GM23338 (cell line): ENCODE measurements around the gene HNRNPA2B1. TPM values are rescaled to one million over a fixed set of nuclear protein-coding genes. Genes with fewer than 3 reads are reported as not detected.

Experiments
- ATAC-seq: fragments of 200-7000 bp; cut with Tn5 transposase; 3 replicates; pipeline ENCODE4 v1.9.1; 2020
- DNase-seq: peaks from one replicate; pipeline ENCODE4 v3.0.0-alpha.2; 2015; ENCODE audit warnings: low spot score
- H2AFZ ChIP-seq: fragments of 200-600 bp; sonication (generic); 2 replicates; pipeline ENCODE4 v1.8.0; 2016; ENCODE audit warnings: antibody characterized with exemption, mild to moderate bottlenecking, moderate library complexity
- H3F3A ChIP-seq: fragments of 200-600 bp; sonication (generic); replicated peaks from 2 replicates; pipeline ENCODE4 v1.8.0; 2017; ENCODE audit warnings: antibody characterized with exemption, mixed run types, low read depth
- H3K27ac ChIP-seq: fragments of 200-600 bp; sonication (generic); 2 replicates; pipeline ENCODE4 v1.6.1; 2016; ENCODE audit warnings: low read depth
- H3K27me3 ChIP-seq: fragments of 200-600 bp; sonication (generic); 2 replicates; pipeline ENCODE4 v1.8.0; 2016; ENCODE audit warnings: mild to moderate bottlenecking, mixed run types, moderate library complexity; ENCODE audit not compliant: insufficient read depth
- H3K36me3 ChIP-seq: fragments of 200-600 bp; sonication (generic); 2 replicates; pipeline ENCODE4 v1.8.0; 2016; ENCODE audit warnings: mild to moderate bottlenecking; ENCODE audit not compliant: insufficient read depth
- H3K4me1 ChIP-seq: fragments of 200-600 bp; sonication (generic); 2 replicates; pipeline ENCODE4 v1.8.0; 2016; ENCODE audit warnings: mild to moderate bottlenecking, moderate library complexity; ENCODE audit not compliant: insufficient read depth
- H3K4me2 ChIP-seq: fragments of 200-600 bp; sonication (generic); 2 replicates; pipeline ENCODE4 v1.7.1; 2017; ENCODE audit warnings: mixed run types
- H3K4me3 ChIP-seq: fragments of 200-600 bp; sonication (generic); 2 replicates; pipeline ENCODE4 v1.6.1; 2016; ENCODE audit warnings: mixed run types
- H3K79me2 ChIP-seq: fragments of 200-600 bp; sonication (generic); replicated peaks from 2 replicates; pipeline ENCODE4 v1.8.0; 2017; ENCODE audit warnings: mild to moderate bottlenecking; ENCODE audit not compliant: insufficient read depth
- H3K9me2 ChIP-seq: fragments of 200-600 bp; sonication (generic); 2 replicates; pipeline ENCODE4 v1.8.0; 2017; ENCODE audit not compliant: insufficient read depth
- H4K20me1 ChIP-seq: fragments of 200-600 bp; sonication (generic); replicated peaks from 2 replicates; pipeline ENCODE4 v1.8.0; 2017; ENCODE audit warnings: mild to moderate bottlenecking; ENCODE audit not compliant: insufficient read depth
- H3K27ac Mint-ChIP-seq: 2 replicates; pipeline ENCODE4 v1.8.0; 2020; ENCODE audit warnings: inconsistent platforms, mild to moderate bottlenecking, moderate library complexity, mixed read lengths
- H3K27me3 Mint-ChIP-seq: 3 replicates; pipeline ENCODE4 v1.8.0; 2022; ENCODE audit warnings: low read depth, mild to moderate bottlenecking, moderate library complexity, mixed read lengths, inconsistent platforms; ENCODE audit not compliant: insufficient read depth, poor library complexity
- H3K36me3 Mint-ChIP-seq: 3 replicates; pipeline ENCODE4 v1.8.0; 2021; ENCODE audit warnings: low read depth, mild to moderate bottlenecking, inconsistent platforms, moderate library complexity, mixed read lengths
- H3K4me1 Mint-ChIP-seq: 3 replicates; pipeline ENCODE4 v1.8.0; 2020; ENCODE audit warnings: mild to moderate bottlenecking, inconsistent platforms, mixed read lengths
- H3K4me3 Mint-ChIP-seq: 3 replicates; pipeline ENCODE4 v1.8.0; 2021; ENCODE audit warnings: moderate library complexity, mild to moderate bottlenecking, inconsistent platforms, mixed read lengths
- H3K9me3 Mint-ChIP-seq: 3 replicates; pipeline ENCODE4 v1.8.0; 2020; ENCODE audit warnings: moderate library complexity, mild to moderate bottlenecking, inconsistent platforms, mixed read lengths
- EZH2 ChIP-seq: fragments of 200-600 bp; sonication (generic); IDR thresholded peaks from one replicate; pipeline ENCODE4 v1.8.0; 2017; ENCODE audit warnings: antibody characterized with exemption, mild to moderate bottlenecking, low read depth; ENCODE audit not compliant: unreplicated experiment
- NANOG ChIP-seq: IDR thresholded peaks from 2 replicates; pipeline ENCODE4 v1.6.1; 2016; ENCODE audit warnings: antibody characterized with exemption, borderline replicate concordance
- POLR2AphosphoS5 ChIP-seq: IDR thresholded peaks from 2 replicates; pipeline ENCODE4 v1.6.1; 2016; ENCODE audit warnings: antibody characterized with exemption, low read depth
- ZNF114 ChIP-seq: fragments of 250-450 bp; sonication (Bioruptor Pico); IDR thresholded peaks from 2 replicates; pipeline ENCODE4 v1.5.0; 2020; ENCODE audit warnings: mild to moderate bottlenecking, moderate library complexity
- ZNF331 ChIP-seq: fragments of 250-450 bp; sonication (Bioruptor Pico); IDR thresholded peaks from 2 replicates; pipeline ENCODE4 v1.5.0; 2020; ENCODE audit warnings: low read depth, mild to moderate bottlenecking, moderate library complexity
- polyA plus RNA-seq: library from polyadenylated mRNA; unstranded; fragments of >200 nt; fragmentation: Nextera tagmentation; extraction: Ambion mirVana; gene quantifications from 2 replicates; pipeline ENCODE4 v1.2.1, GENCODE V29; 2016
- total RNA-seq: library from RNA; depleted of rRNA; stranded (reverse); fragments of >200 nt; shearing (Covaris generic); gene quantifications from 2 replicates; pipeline ENCODE4 v1.2.3, GENCODE V29; 2014
- TF ChIP-seq, protein P1 (sequence below): fragments of 250-450 bp; sonication (Bioruptor Pico); IDR thresholded peaks from 2 replicates; pipeline ENCODE4 v1.5.0; 2020; ENCODE audit warnings: mild to moderate bottlenecking, moderate library complexity
- TF ChIP-seq, protein P2 (sequence below), 2 experiments: fragments of 200-600 bp in 1 of 2; sonication (generic) in 1 of 2; conservative IDR thresholded peaks; 2 replicates each; pipeline versions ENCODE4 v1.5.1 to v1.6.1; 2016 to 2017; ENCODE audit warnings: antibody characterized with exemption in 2 of 2, low read depth in 2 of 2, mild to moderate bottlenecking in 2 of 2, moderate library complexity in 1 of 2
- TF ChIP-seq, protein P3 (sequence below): IDR thresholded peaks from 2 replicates; pipeline ENCODE4 v1.6.1; 2016; ENCODE audit warnings: antibody characterized with exemption

The HNRNPA2B1 gene
- total and polyA plus RNA-seq, 2 experiments from 2014 or later = 602 to 1,577 TPM

DNA sequence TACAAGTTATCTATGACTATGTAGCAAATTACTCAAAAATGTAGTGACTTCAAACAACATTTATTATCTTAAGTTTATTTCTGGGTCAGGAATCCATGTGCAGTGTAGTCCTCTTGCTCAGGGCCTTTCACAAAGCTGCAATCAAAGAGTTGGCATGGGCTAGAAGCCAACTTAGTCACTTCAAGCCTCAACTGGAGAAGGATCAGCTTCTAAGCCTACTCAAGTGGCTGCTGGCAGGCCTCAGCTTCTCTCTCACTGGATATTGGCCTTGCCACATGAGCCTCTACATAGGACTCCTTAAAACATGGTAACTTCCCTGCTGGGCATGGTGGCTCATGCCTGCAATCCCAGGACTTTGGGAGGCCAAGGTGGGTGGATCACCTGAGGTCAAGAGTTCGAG lies 53.5 kb downstream of the HNRNPA2B1 start:
- Histone ChIP-seq H3K4me3 (no peak overlapping the region), H3F3A (0 out of 2 replicates have a peak, but pooled peaks cover 6% of the 10 kb centered on the region), H3K36me3 (no peaks in the 10 kb centered on the region), H3K27me3 (no peaks in the 10 kb centered on the region), H2AFZ (no peak overlapping the region), H3K4me1 (peaks cover 22% of the 10 kb centered on the region), H3K9me2 (0 out of 2 replicates have a peak, but pooled peaks cover 3% of the 10 kb centered on the region), H3K4me2 (no peak overlapping the region), H3K27ac (no peak overlapping the region), H4K20me1 (no peaks in the 10 kb centered on the region), H3K79me2 (no peaks in the 10 kb centered on the region)
- no peak for DNase-seq
- Mint-ChIP-seq H3K4me3 (no peak overlapping the region), H3K36me3 (peaks cover 14% of the 10 kb centered on the region), H3K27me3 (peaks cover 8% of the 10 kb centered on the region), H3K4me1 (peaks cover 17% of the 10 kb centered on the region), H3K9me3 (peaks cover 20% of the 10 kb centered on the region), H3K27ac (no peak overlapping the region)
- no peak for TF ChIP-seq NANOG
- no peak for TF ChIP-seq ZNF114
- TF ChIP-seq, protein P1, sequence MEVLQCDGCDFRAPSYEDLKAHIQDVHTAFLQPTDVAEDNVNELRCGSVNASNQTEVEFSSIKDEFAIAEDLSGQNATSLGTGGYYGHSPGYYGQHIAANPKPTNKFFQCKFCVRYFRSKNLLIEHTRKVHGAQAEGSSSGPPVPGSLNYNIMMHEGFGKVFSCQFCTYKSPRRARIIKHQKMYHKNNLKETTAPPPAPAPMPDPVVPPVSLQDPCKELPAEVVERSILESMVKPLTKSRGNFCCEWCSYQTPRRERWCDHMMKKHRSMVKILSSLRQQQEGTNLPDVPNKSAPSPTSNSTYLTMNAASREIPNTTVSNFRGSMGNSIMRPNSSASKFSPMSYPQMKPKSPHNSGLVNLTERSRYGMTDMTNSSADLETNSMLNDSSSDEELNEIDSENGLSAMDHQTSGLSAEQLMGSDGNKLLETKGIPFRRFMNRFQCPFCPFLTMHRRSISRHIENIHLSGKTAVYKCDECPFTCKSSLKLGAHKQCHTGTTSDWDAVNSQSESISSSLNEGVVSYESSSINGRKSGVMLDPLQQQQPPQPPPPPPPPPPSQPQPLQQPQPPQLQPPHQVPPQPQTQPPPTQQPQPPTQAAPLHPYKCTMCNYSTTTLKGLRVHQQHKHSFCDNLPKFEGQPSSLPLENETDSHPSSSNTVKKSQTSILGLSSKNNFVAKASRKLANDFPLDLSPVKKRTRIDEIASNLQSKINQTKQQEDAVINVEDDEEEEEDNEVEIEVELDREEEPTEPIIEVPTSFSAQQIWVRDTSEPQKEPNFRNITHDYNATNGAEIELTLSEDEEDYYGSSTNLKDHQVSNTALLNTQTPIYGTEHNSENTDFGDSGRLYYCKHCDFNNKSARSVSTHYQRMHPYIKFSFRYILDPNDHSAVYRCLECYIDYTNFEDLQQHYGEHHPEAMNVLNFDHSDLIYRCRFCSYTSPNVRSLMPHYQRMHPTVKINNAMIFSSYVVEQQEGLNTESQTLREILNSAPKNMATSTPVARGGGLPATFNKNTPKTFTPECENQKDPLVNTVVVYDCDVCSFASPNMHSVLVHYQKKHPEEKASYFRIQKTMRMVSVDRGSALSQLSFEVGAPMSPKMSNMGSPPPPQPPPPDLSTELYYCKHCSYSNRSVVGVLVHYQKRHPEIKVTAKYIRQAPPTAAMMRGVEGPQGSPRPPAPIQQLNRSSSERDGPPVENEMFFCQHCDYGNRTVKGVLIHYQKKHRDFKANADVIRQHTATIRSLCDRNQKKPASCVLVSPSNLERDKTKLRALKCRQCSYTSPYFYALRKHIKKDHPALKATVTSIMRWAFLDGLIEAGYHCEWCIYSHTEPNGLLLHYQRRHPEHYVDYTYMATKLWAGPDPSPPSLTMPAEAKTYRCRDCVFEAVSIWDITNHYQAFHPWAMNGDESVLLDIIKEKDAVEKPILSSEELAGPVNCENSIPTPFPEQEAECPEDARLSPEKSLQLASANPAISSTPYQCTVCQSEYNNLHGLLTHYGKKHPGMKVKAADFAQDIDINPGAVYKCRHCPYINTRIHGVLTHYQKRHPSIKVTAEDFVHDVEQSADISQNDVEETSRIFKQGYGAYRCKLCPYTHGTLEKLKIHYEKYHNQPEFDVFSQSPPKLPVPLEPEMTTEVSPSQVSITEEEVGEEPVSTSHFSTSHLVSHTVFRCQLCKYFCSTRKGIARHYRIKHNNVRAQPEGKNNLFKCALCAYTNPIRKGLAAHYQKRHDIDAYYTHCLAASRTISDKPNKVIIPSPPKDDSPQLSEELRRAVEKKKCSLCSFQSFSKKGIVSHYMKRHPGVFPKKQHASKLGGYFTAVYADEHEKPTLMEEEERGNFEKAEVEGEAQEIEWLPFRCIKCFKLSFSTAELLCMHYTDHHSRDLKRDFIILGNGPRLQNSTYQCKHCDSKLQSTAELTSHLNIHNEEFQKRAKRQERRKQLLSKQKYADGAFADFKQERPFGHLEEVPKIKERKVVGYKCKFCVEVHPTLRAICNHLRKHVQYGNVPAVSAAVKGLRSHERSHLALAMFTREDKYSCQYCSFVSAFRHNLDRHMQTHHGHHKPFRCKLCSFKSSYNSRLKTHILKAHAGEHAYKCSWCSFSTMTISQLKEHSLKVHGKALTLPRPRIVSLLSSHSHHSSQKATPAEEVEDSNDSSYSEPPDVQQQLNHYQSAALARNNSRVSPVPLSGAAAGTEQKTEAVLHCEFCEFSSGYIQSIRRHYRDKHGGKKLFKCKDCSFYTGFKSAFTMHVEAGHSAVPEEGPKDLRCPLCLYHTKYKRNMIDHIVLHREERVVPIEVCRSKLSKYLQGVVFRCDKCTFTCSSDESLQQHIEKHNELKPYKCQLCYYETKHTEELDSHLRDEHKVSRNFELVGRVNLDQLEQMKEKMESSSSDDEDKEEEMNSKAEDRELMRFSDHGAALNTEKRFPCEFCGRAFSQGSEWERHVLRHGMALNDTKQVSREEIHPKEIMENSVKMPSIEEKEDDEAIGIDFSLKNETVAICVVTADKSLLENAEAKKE (CRISPR knock-in tag) = no peak
- TF ChIP-seq EZH2 = no peak
- no peak for TF ChIP-seq POLR2AphosphoS5
- TF ChIP-seq ZNF331 (CRISPR knock-in tag) = no peak
- ATAC-seq = no peak

DNA sequence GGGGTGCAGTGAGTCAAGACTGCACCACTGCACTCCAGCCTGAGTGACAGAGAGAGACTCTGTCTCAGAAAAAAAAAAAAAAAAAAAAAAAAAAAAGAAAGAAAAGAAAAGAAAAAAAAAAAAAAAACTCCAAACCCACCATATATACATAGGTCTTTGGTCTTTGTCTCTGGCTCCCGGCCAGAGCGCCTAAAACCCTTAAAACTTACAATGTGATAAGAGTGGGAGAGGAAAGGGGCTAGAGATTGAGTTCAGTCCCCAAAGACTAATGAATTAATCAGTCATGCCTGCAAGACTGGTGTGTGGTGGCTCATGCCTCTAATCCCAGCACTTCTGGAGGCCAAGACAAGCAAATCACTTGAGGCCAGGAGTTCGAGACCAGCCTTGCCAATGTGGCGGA lies 55.3 kb downstream of the HNRNPA2B1 start:
- Histone ChIP-seq H3K9me2 (0 out of 2 replicates have a peak, but pooled peaks cover 3% of the 10 kb centered on the region), H3F3A (no peaks in the 10 kb centered on the region), H3K4me2 (no peak overlapping the region), H3K27ac (no peak overlapping the region), H2AFZ (no peak overlapping the region), H3K79me2 (no peaks in the 10 kb centered on the region), H4K20me1 (no peaks in the 10 kb centered on the region), H3K4me3 (no peak overlapping the region), H3K27me3 (no peaks in the 10 kb centered on the region), H3K4me1 (peaks cover 9% of the 10 kb centered on the region; the same call in 1 of the 2 replicates), H3K36me3 (no peaks in the 10 kb centered on the region)
- H3K9me3 Mint-ChIP-seq = peaks cover 20% of the 10 kb centered on the region
- peaks cover 14% of the 10 kb centered on the region; the same call in 2 of the 3 replicates for H3K36me3 Mint-ChIP-seq
- DNase-seq (no peak), ATAC-seq (no peak)
- no peak overlapping the region for H3K4me3 Mint-ChIP-seq
- peaks cover 3% of the 10 kb centered on the region; the same call in 1 of the 3 replicates for H3K4me1 Mint-ChIP-seq
- H3K27me3 Mint-ChIP-seq = peaks cover 4% of the 10 kb centered on the region
- TF ChIP-seq ZNF114 = no peak
- TF ChIP-seq, protein P2, sequence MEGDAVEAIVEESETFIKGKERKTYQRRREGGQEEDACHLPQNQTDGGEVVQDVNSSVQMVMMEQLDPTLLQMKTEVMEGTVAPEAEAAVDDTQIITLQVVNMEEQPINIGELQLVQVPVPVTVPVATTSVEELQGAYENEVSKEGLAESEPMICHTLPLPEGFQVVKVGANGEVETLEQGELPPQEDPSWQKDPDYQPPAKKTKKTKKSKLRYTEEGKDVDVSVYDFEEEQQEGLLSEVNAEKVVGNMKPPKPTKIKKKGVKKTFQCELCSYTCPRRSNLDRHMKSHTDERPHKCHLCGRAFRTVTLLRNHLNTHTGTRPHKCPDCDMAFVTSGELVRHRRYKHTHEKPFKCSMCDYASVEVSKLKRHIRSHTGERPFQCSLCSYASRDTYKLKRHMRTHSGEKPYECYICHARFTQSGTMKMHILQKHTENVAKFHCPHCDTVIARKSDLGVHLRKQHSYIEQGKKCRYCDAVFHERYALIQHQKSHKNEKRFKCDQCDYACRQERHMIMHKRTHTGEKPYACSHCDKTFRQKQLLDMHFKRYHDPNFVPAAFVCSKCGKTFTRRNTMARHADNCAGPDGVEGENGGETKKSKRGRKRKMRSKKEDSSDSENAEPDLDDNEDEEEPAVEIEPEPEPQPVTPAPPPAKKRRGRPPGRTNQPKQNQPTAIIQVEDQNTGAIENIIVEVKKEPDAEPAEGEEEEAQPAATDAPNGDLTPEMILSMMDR (conservative IDR thresholded peaks at IDR 0.05; ENCODE audit: low read depth in 2 of 2) = no peak
- TF ChIP-seq, protein P3, sequence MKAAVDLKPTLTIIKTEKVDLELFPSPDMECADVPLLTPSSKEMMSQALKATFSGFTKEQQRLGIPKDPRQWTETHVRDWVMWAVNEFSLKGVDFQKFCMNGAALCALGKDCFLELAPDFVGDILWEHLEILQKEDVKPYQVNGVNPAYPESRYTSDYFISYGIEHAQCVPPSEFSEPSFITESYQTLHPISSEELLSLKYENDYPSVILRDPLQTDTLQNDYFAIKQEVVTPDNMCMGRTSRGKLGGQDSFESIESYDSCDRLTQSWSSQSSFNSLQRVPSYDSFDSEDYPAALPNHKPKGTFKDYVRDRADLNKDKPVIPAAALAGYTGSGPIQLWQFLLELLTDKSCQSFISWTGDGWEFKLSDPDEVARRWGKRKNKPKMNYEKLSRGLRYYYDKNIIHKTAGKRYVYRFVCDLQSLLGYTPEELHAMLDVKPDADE = no peak
- no peak for TF ChIP-seq POLR2AphosphoS5
- no peak overlapping the region for H3K27ac Mint-ChIP-seq
